A549 (cell line): ENCODE measurements around the gene NCBP2. TPM values are rescaled to one million over a fixed set of nuclear protein-coding genes. Genes with fewer than 3 reads are reported as not detected.

ENCODE experiments used
- ATAC-seq, 2 experiments: fragments of 200-7000 bp in 1 of 2; fragments of >200 bp in 1 of 2; cut with Nextera tagmentation in 1 of 2; cut with Tn5 transposase in 1 of 2; 3 replicates each; pipeline versions ENCODE4 v1.8.0 to v1.9.1; 2018 to 2020; ENCODE audit warnings: mild to moderate bottlenecking in 1 of 2, moderate library complexity in 1 of 2
- CTCF ChIA-PET: fragments of 300-600 bp; sonication (Branson Sonifier 250); formaldehyde crosslinking; extraction: SDS; loops from one replicate; lab custom pipeline; 2021; ENCODE audit warnings: antibody characterized with exemption, inconsistent platforms; lab: Yijun Ruan, JAX
- POLR2A ChIA-PET: fragments of 350-600 bp; formaldehyde crosslinking; extraction: SDS; loops from one replicate; lab custom pipeline; 2021; ENCODE audit warnings: antibody characterized with exemption, inconsistent platforms; lab: Yijun Ruan, JAX
- DNase-seq, 2 experiments: peaks; one replicate each; pipeline versions ENCODE4 v3.0.0 to v3.0.0-alpha.2; 2011 to 2016; ENCODE audit warnings: low read depth in 1 of 2, low spot score in 1 of 2
- FAIRE-seq: peaks from 2 replicates; lab custom pipeline; 2011; peaks lifted over from hg19 to GRCh38; lab: Jason Lieb, UNC
- H3K27ac ChIP-seq, 2 experiments: fragments of >200 bp; sonication (Bioruptor Twin); formaldehyde crosslinking; 3 replicates each; pipeline ENCODE4 v1.5.1; 2016 to 2017
- H3K4me1 ChIP-seq: fragments of >200 bp; sonication (Bioruptor Twin); formaldehyde crosslinking; 3 replicates; pipeline ENCODE4 v1.6.1; 2016
- H3K4me2 ChIP-seq: fragments of >200 bp; sonication (Bioruptor Twin); formaldehyde crosslinking; 3 replicates; pipeline ENCODE4 v1.6.1; 2016
- H3K4me3 ChIP-seq: fragments of >200 bp; sonication (Bioruptor Twin); formaldehyde crosslinking; 3 replicates; pipeline ENCODE4 v1.5.1; 2016
- H3K9me3 ChIP-seq: fragments of >200 bp; sonication (Bioruptor Twin); formaldehyde crosslinking; 3 replicates; pipeline ENCODE4 v1.6.1; 2016
- CEBPB ChIP-seq, 2 experiments: fragments of >200 bp in 1 of 2; sonication (Bioruptor Twin) in 1 of 2; formaldehyde crosslinking in 1 of 2; IDR thresholded peaks; 2 replicates each; pipeline ENCODE4 v1.6.1; 2012 to 2016
- CHD2 ChIP-seq: fragments of 150-350 bp; IDR thresholded peaks from 2 replicates; pipeline ENCODE4 v1.6.1; 2014; ENCODE audit warnings: low read length; ENCODE audit not compliant: partially characterized antibody
- FOSB ChIP-seq: fragments of 250-450 bp; sonication (Bioruptor Pico); IDR thresholded peaks from 2 replicates; pipeline ENCODE4 v1.5.0; 2020; ENCODE audit warnings: mild to moderate bottlenecking, moderate library complexity
- FOSL2 ChIP-seq, 2 experiments: fragments of 450-650 bp in 1 of 2; fragments of >200 bp in 1 of 2; sonication (Bioruptor Twin) in 1 of 2; formaldehyde crosslinking; IDR thresholded peaks; 2 replicates each; pipeline versions ENCODE4 v1.5.0 to v1.6.1; 2016 to 2020; ENCODE audit warnings: mild to moderate bottlenecking in 1 of 2, moderate library complexity in 1 of 2
- FOXS1 ChIP-seq: fragments of 250-450 bp; sonication (Bioruptor Pico); IDR thresholded peaks from 2 replicates; pipeline ENCODE4 v1.5.0; 2020; ENCODE audit warnings: mild to moderate bottlenecking, moderate library complexity
- HOXB5 ChIP-seq: fragments of 250-450 bp; sonication (Bioruptor Pico); IDR thresholded peaks from 2 replicates; pipeline ENCODE4 v1.5.0; 2020; ENCODE audit warnings: mild to moderate bottlenecking, moderate library complexity
- MAFK ChIP-seq: fragments of 450-650 bp; IDR thresholded peaks from 2 replicates; pipeline ENCODE4 v1.6.1; 2014; ENCODE audit not compliant: partially characterized antibody
- MAZ ChIP-seq: fragments of 150-350 bp; IDR thresholded peaks from 2 replicates; pipeline ENCODE4 v1.6.1; 2014; ENCODE audit warnings: antibody characterized with exemption, low read depth, low read length, borderline replicate concordance
- MYC ChIP-seq: IDR thresholded peaks from 2 replicates; pipeline ENCODE4 v1.6.1; 2012; ENCODE audit warnings: mild to moderate bottlenecking, inconsistent platforms, low read length, improper control_type of control experiment, borderline replicate concordance
- NFE2L2 ChIP-seq: fragments of 150-350 bp; conservative IDR thresholded peaks from 2 replicates; pipeline ENCODE4 v1.6.1; 2014; ENCODE audit warnings: low read length
- NR3C1 ChIP-seq: fragments of >200 bp; sonication (Bioruptor Twin); formaldehyde crosslinking; IDR thresholded peaks from 3 replicates; pipeline ENCODE4 v1.6.1; 2017
- POLR2A ChIP-seq: IDR thresholded peaks from 2 replicates; pipeline ENCODE4 v1.6.1; 2012; ENCODE audit warnings: mild to moderate bottlenecking, low read length
- RNF2 ChIP-seq: fragments of 200-600 bp; sonication (generic); IDR thresholded peaks from 2 replicates; pipeline ENCODE4 v1.6.1; 2016; ENCODE audit warnings: low read depth, mild to moderate bottlenecking, antibody characterized with exemption, moderate library complexity, borderline replicate concordance
- SMC3 ChIP-seq: fragments of >200 bp; sonication (Bioruptor Twin); formaldehyde crosslinking; IDR thresholded peaks from 3 replicates; pipeline ENCODE4 v1.6.1; 2018; ENCODE audit warnings: inconsistent platforms
- ZFP36 ChIP-seq: fragments of 450-650 bp; IDR thresholded peaks from 2 replicates; pipeline ENCODE4 v1.6.1; 2014; ENCODE audit warnings: borderline replicate concordance; ENCODE audit not compliant: partially characterized antibody
- ZNF302 ChIP-seq: fragments of 250-450 bp; sonication (Bioruptor Pico); IDR thresholded peaks from 2 replicates; pipeline ENCODE4 v1.9.0; 2021; ENCODE audit warnings: inconsistent platforms, mild to moderate bottlenecking, moderate library complexity
- WGBS: methylation state at CpG from one replicate; pipeline ENCODE4 v1.1.6; 2017; ENCODE audit errors: missing lambda C conversion rate; 5-methylcytosine and 5-hydroxymethylcytosine counted together
- polyA plus RNA-seq, 4 experiments: library from polyadenylated mRNA; depleted of rRNA in 3 of 4; stranded (reverse); fragments of >200 nt; fragmentation: RNase III in 1 of 4; extraction: RNeasy Plus Mini Kit Qiagen cat#74134 plus additional on column Dnase treatment in 1 of 4; gene quantifications; 2 replicates in 3 of 4; 3 replicates in 1 of 4; pipeline ENCODE4 v1.2.3, GENCODE V29; 2011 to 2017
- TF ChIP-seq, protein P1 (sequence below): fragments of 250-450 bp; sonication (Bioruptor Pico); IDR thresholded peaks from 2 replicates; pipeline ENCODE4 v1.5.0; 2021; ENCODE audit warnings: mild to moderate bottlenecking, moderate library complexity, borderline replicate concordance
- TF ChIP-seq, protein P2 (sequence below): IDR thresholded peaks from 2 replicates; pipeline ENCODE4 v1.6.1; 2012
- TF ChIP-seq, protein P3 (sequence below): fragments of >200 bp; sonication (Bioruptor Twin); formaldehyde crosslinking; IDR thresholded peaks from 2 replicates; pipeline ENCODE4 v1.6.1; 2016
- TF ChIP-seq, protein P4 (sequence below): fragments of >200 bp; sonication (Bioruptor Twin); formaldehyde crosslinking; IDR thresholded peaks from 3 replicates; pipeline ENCODE4 v1.5.1; 2016
- TF ChIP-seq, protein P5 (sequence below): fragments of 150-350 bp; IDR thresholded peaks from 2 replicates; pipeline ENCODE4 v1.6.1; 2014; ENCODE audit warnings: low read depth, mild to moderate bottlenecking, low read length

NCBP2 gene
- polyA plus RNA-seq, 2 of the 4 experiments (the other 2 are of a cell fraction), result 63.6 to 68.0 TPM

DNA sequence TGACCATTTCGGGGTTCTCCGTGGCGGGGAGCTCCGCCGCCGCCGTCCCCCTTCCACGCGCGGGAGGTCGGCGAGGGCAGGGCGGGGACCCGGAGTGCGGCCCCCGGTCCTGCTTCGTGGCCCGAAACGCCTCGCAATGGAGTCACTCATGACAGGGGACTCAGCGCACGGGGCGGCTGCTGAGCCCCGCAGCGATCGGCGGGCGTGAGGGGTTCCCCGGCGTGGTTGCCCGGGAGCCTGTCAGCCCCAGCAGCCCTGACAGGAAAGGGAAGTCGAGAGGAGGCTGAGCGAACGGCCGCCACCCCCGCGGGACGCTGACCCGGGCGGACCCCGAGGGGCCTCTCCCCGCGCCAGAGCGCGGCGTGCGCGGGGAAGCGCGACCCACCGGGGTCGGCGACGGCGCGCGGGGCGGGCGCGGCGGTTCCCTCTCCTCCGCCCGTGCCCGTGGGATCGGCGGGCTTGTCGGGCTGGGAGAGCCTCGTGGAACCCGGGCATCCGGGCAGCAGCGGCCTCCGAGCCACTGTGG, 26.9 kb upstream of the NCBP2 start (continued):
- TF ChIP-seq FOSL2 (IDR thresholded peaks at IDR 0.05), result no peak
- TF ChIP-seq FOSL2 (CRISPR knock-in tag; IDR thresholded peaks at IDR 0.05), result no peak
- TF ChIP-seq, protein P1, sequence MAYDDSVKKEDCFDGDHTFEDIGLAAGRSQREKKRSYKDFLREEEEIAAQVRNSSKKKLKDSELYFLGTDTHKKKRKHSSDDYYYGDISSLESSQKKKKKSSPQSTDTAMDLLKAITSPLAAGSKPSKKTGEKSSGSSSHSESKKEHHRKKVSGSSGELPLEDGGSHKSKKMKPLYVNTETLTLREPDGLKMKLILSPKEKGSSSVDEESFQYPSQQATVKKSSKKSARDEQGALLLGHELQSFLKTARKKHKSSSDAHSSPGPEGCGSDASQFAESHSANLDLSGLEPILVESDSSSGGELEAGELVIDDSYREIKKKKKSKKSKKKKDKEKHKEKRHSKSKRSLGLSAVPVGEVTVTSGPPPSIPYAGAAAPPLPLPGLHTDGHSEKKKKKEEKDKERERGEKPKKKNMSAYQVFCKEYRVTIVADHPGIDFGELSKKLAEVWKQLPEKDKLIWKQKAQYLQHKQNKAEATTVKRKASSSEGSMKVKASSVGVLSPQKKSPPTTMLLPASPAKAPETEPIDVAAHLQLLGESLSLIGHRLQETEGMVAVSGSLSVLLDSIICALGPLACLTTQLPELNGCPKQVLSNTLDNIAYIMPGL (CRISPR knock-in tag), result no peak
- TF ChIP-seq CHD2, result no peak
- TF ChIP-seq MYC, result no peak
- no peak for TF ChIP-seq CEBPB (IDR thresholded peaks at IDR 0.05)
- TF ChIP-seq RNF2, result 0 out of 2 replicates have a peak, but pooled peaks have one; percentile 62
- TF ChIP-seq, protein P2, sequence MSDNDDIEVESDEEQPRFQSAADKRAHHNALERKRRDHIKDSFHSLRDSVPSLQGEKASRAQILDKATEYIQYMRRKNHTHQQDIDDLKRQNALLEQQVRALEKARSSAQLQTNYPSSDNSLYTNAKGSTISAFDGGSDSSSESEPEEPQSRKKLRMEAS, result peak; percentile 40; the same call in 1 of the 2 replicates

DNA sequence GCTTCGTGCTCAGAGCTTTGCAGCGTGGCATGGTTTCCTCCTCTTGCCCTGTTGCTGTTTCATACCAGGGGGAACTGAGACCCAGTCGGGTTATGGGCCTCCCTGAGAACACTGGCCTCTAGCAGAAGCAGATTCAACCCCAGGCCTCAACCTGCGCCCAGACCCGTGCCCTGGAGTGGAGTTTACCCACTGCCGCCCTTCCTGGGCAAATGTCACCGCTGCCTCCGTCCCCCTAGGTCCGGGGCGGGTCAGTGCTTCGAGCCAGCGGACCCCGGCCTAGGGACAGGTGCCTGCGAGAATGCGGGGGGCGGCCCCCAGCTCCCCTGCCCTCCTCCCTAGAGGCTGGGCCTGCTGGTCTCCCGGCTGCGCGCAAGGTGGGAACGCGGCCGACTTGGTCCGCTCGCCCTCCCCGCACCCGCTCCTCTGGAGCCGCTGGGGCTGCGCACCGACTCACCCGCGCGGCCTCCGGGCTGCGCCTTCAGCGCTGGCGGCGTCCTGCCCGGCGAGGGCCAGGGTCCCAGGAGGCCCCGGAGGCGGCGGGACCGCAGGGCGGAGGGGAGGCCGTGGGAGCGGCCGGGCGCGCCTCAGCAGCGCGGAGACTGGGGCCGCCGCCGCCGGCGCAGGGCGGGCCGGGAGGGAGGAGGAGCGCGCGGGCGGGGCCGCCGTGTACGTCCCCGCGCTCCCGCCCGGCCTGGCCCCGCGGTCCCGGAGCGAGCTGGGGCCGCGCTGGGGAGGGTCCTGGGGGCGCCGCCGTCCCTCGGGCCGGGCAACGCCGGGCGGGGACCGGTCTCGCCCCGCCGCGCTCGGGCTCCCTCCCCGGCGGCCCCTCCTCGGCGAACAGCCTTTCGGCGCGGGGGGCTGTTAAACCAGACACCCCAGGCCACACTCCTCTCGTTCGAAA, 26.2 kb upstream of the NCBP2 start, which contains the start of gene PIGZ:
Gene PIGZ (minus strand): TSS at position 601 of the 901 bp plus-strand sequence. CDS start 16,802 bp downstream, outside the sequence.
- peak within 1 kb of the TSS; percentile 80 to 97 for H3K27ac ChIP-seq
- 100% methylated on average over 2 of the region's 98 CpGs for WGBS
- no peak for DNase-seq
- peak within 1 kb of the TSS; percentile 91 for H3K4me2 ChIP-seq
- ATAC-seq, result peak; percentile 71 to 75
- POLR2A ChIA-PET, result no interaction called here
- TF ChIP-seq, protein P3, sequence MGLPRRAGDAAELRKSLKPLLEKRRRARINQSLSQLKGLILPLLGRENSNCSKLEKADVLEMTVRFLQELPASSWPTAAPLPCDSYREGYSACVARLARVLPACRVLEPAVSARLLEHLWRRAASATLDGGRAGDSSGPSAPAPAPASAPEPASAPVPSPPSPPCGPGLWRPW, result no peak
- TF ChIP-seq MAFK, result no peak
- no peak for TF ChIP-seq ZNF302 (CRISPR knock-in tag)
- no peak for TF ChIP-seq NFE2L2
- TF ChIP-seq POLR2A, result peak; percentile 26; the same call in 1 of the 2 replicates
- TF ChIP-seq RNF2, result 0 out of 2 replicates have a peak, but pooled peaks have one; percentile 40
- TF ChIP-seq CEBPB (IDR thresholded peaks at IDR 0.05), result no peak
- TF ChIP-seq MAZ, result no peak
- TF ChIP-seq, all 56 proteins: peak for 2
- Histone ChIP-seq H3K4me3 (peak within 1 kb of the TSS; percentile 93), H3K9me3 (no peaks in the 10 kb centered on the region; the same call in 2 of the 3 replicates), H3K4me1 (no peaks in the 10 kb centered on the region)
- no peak for FAIRE-seq
- CTCF ChIA-PET, result interaction anchor here (1.1 to 2.3 kb wide), 5 partner anchors 11 to 439 kb away, joined by 3 to 17 read pairs (median 3); partner anchors contain the start of gene NCBP2

DNA sequence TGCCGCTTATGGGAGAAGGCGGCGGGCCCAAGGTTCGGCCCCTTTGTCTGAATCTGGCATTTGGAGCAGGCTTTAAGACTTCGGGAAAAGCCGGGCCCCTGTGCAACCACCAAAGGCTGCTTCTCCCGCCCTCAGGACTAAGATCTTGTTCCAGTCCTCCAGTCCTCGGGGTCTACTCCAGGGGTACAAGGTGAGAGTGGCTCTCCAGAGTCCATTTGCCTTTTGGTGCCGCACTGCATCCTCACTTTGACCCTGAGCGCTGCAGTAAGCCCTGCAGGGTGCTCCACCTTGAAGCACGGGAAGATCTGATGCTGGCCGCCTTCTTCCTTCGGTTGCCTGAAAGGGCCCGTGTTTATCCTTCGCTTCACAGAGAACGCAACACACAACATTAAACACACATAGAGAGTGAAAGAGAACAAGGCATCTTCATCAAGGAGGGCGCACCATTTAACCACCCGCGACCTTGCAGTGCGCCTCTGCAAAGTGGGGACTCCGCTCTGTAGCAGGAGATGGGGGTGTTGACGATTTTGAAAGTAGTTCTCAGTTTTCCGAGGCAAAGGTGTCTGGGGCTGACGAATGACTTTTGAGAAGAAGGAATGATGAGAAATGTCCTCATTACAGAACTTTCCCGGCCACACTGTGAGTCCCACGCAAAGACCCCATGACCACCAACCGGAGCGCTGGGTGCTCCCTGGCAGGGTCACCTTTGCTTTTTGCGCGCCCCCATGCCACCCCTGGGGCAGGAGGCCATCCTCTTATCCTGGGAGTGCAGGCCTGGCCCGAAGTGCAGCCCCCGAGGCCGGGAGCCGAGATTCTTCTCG, 25.3 kb upstream of the NCBP2 start:
- 95% methylated on average over 22 of the region's 35 CpGs for WGBS
- Histone ChIP-seq H3K4me3 (peak overlapping the region; percentile 93), H3K27ac (peak overlapping the region in 1 of 2 experiments; percentile 97; a peak in 3 of 6 replicates), H3K4me2 (peak overlapping the region; percentile 91), H3K9me3 (no peaks in the 10 kb centered on the region; the same call in 2 of the 3 replicates), H3K4me1 (no peaks in the 10 kb centered on the region)
- CTCF ChIA-PET, result interaction anchor here (1.1 kb wide), 1 partner anchor 438 kb away, joined by 3 read pairs; no protein-coding TSS in a partner anchor
- POLR2A ChIA-PET, result no interaction called here
- FAIRE-seq (no peak), ATAC-seq (no peak), DNase-seq (no peak)
- TF ChIP-seq HOXB5 (no peak), MYC (no peak), NR3C1 (no peak), SMC3 (no peak), ZNF302 (CRISPR knock-in tag) (no peak), ZFP36 (no peak), FOXS1 (no peak), FOSB (no peak)
- TF ChIP-seq, protein P4, sequence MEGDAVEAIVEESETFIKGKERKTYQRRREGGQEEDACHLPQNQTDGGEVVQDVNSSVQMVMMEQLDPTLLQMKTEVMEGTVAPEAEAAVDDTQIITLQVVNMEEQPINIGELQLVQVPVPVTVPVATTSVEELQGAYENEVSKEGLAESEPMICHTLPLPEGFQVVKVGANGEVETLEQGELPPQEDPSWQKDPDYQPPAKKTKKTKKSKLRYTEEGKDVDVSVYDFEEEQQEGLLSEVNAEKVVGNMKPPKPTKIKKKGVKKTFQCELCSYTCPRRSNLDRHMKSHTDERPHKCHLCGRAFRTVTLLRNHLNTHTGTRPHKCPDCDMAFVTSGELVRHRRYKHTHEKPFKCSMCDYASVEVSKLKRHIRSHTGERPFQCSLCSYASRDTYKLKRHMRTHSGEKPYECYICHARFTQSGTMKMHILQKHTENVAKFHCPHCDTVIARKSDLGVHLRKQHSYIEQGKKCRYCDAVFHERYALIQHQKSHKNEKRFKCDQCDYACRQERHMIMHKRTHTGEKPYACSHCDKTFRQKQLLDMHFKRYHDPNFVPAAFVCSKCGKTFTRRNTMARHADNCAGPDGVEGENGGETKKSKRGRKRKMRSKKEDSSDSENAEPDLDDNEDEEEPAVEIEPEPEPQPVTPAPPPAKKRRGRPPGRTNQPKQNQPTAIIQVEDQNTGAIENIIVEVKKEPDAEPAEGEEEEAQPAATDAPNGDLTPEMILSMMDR, result no peak
- TF ChIP-seq, protein P5, sequence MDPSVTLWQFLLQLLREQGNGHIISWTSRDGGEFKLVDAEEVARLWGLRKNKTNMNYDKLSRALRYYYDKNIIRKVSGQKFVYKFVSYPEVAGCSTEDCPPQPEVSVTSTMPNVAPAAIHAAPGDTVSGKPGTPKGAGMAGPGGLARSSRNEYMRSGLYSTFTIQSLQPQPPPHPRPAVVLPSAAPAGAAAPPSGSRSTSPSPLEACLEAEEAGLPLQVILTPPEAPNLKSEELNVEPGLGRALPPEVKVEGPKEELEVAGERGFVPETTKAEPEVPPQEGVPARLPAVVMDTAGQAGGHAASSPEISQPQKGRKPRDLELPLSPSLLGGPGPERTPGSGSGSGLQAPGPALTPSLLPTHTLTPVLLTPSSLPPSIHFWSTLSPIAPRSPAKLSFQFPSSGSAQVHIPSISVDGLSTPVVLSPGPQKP, result no peak
- TF ChIP-seq, protein P1 (CRISPR knock-in tag), result no peak
